AG08396 (cell line): ENCODE measurements around the gene MAP3K7CL.
"Not testable (repeated sequence)": the region's sequence is repeated elsewhere in the genome, so short reads cannot be mapped to it uniquely, and the experiment has no call there.

Source experiments
- DNase-seq: peaks from one replicate; pipeline ENCODE4 v3.0.0; 2012; ENCODE audit warnings: low spot score, mixed read lengths

The MAP3K7CL gene

GRCh38 chr21:29133796-29134195 is 3.4 kb downstream of the MAP3K7CL start:
- no peak for DNase-seq

- no peak for DNase-seq
These were observed 5.0 kb downstream of the MAP3K7CL start for GRCh38 chr21:29135481-29135880.

- DNase-seq, result no peak
These were observed 5.6 kb downstream of the MAP3K7CL start for GRCh38 chr21:29136033-29136432.

- DNase-seq, result peak; percentile 13
These were observed 14.4 kb downstream of the MAP3K7CL start for GRCh38 chr21:29144736-29145353.

GRCh38 chr21:29145354-29145782 is 14.9 kb downstream of the MAP3K7CL start:
- peak; percentile 57 for DNase-seq

GRCh38 chr21:29145852-29146453 is 15.5 kb downstream of the MAP3K7CL start:
- DNase-seq, result no peak

- no peak for DNase-seq
These were observed 16.3 kb downstream of the MAP3K7CL start for GRCh38 chr21:29146726-29147125.

GRCh38 chr21:29148530-29148929 is 18.1 kb downstream of the MAP3K7CL start:
- DNase-seq, result peak; percentile 33

GRCh38 chr21:29149808-29150425 is 19.5 kb downstream of the MAP3K7CL start:
- peak; percentile 16 for DNase-seq

GRCh38 chr21:29151931-29152330 is 21.5 kb downstream of the MAP3K7CL start:
- no peak for DNase-seq

GRCh38 chr21:29152916-29153315 is 22.5 kb downstream of the MAP3K7CL start:
- no peak for DNase-seq

- DNase-seq, result no peak
These were observed 23.8 kb downstream of the MAP3K7CL start for GRCh38 chr21:29154270-29154669.

- DNase-seq, result peak; percentile 51
These were observed 24.9 kb downstream of the MAP3K7CL start for GRCh38 chr21:29155118-29155932.

GRCh38 chr21:29155933-29156260 is 25.5 kb downstream of the MAP3K7CL start:
- no peak for DNase-seq

GRCh38 chr21:29157080-29157479 is 26.6 kb downstream of the MAP3K7CL start:
- no peak for DNase-seq

GRCh38 chr21:29159842-29160241 is 29.4 kb downstream of the MAP3K7CL start:
- no peak for DNase-seq

GRCh38 chr21:29162825-29163224 is 32.4 kb downstream of the MAP3K7CL start:
- DNase-seq, result not testable (repeated sequence)

GRCh38 chr21:29163341-29164115 is 33.1 kb downstream of the MAP3K7CL start:
- no peak for DNase-seq

GRCh38 chr21:29164323-29164942 is 34.0 kb downstream of the MAP3K7CL start:
- DNase-seq, result peak; percentile 24

GRCh38 chr21:29166323-29166722 is 35.9 kb downstream of the MAP3K7CL start:
- DNase-seq, result no peak

- DNase-seq, result no peak
These were observed 36.4 kb downstream of the MAP3K7CL start for GRCh38 chr21:29166853-29167252.
